Measurements from ENCODE around the gene ZIC2.

Gene ZIC2

DNA sequence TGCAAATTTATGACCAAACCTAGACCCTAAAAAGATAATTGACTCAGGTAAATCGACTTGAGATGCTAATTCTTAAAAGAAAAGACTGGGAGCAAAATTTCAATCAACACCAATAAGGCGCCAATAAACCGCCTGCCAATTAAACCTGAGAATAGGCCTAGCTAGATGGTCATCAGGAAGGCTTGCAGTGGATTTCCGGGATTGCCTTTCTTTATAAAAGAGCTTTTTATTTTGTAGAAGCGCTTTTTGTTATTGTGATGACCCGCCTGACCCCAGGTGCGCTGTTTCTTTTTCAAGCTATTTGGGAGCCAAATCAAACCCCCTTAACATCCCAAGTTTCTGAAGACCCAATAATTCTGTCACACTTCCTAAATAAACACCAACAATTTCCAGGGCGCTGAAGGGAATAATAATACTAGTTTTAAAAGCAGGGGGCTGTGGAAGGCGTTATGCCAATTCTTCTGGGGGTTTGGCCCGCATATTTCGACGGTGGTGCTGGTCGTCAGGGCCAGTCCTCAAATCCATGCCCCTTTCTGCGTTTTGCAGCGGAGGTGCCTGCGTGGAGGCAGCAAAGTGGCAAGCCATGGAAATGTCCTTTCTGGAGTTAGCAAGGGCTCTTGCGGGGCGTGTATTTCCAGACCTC, 7.2 kb upstream of the ZIC2 start:
- no peak for DNase-seq (ENCODE audit: low spot score)

DNA sequence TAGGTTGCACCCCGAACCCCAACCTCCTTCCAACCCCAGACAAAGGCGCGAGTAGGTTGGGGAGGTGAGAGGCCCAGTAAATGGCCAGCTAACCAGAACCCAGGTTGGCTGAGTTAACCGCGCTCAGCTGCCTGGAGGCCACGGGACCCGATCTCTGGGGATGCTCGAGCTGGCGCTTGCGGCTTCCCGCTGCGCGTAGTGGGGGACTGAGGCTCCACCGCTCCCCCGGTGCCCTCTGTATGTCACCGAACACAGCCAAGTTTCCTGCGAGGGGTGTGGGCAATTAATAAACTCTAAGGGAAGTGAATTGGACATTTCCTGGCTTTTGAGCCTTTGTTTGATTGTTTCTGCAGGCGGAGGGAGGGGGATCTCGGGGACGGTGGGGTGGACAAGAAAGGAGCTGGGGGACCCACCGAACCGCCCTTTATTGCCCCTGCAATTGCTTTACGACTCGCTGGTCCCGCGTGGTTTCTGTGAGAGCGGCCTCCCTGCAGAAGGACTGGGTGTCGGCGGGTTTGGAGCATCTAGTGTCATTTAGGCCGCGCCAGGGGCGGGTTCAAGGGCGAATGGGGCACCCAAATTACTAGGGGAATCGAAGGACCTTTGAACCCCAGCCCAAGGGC, 6.5 kb upstream of the ZIC2 start:
- DNase-seq (ENCODE audit: low spot score): no peak

DNA sequence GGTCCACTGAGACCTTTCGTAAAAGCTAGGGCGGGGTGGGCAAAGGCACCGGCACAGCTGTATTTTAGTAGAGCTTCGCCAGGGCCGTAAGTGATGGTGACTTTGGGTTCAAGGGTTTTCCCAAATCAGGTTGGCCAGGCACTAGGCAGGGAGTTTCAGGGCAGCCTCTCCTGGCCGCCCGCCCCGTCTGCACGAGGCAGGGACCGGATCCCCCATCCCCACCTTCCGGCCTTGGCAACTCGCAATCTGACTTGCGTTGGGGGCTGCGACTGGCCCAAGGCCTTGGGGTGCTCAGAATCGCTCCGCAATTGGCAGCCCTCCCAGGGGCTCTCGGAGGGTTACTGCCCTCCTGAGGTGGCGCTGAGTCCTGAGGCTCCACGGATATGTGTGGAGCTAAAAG, 6.0 kb upstream of the ZIC2 start:
- DNase-seq (ENCODE audit: low spot score): no peak

DNA sequence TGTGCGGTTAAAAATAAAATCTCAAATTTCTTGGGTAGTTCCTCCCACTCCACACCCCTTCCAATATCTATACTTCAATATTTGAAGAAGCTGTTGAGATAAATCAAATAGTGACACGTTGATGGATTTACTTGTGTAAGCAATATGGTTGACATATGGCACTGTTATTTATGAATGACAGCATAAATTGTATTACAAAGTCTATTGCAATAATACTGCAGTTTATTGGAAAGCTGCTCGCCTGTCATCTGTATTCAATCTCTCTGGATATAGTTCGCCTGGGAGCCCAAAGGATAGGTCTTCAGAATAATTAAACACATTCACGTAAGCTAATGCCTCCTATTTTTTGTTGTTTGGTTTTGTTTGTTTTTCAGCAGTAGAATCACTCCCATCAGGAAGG, 5.0 kb upstream of the ZIC2 start:
- no peak for DNase-seq (ENCODE audit: low spot score)

DNA sequence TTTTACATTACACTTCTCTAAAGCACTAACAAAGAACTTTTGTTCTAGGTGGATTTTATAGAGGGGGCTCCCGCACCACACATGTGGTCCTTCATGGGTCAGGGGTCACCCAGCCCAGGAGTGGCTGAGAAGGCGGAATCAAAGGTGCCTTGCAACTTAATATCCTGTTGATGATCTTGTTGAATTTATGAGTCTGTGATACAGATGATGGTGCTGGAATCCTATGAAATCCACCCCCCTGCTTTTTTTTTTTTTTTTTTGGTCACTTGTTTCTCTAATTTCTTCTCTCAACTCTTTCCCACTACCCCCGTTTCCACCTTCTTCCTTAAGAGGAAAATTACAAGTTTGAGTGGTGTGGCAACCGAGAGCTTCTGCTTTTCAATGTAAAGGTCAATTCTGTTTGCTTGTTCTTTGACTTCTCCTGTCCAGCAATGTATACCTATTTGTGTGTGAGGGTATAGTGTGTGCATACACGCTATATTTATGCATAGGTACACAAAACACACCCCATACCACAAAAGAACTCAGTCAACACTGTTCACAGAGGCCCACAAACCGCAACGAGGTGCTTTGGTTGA, 4.2 kb upstream of the ZIC2 start:
- DNase-seq (ENCODE audit: low spot score): no peak

DNA sequence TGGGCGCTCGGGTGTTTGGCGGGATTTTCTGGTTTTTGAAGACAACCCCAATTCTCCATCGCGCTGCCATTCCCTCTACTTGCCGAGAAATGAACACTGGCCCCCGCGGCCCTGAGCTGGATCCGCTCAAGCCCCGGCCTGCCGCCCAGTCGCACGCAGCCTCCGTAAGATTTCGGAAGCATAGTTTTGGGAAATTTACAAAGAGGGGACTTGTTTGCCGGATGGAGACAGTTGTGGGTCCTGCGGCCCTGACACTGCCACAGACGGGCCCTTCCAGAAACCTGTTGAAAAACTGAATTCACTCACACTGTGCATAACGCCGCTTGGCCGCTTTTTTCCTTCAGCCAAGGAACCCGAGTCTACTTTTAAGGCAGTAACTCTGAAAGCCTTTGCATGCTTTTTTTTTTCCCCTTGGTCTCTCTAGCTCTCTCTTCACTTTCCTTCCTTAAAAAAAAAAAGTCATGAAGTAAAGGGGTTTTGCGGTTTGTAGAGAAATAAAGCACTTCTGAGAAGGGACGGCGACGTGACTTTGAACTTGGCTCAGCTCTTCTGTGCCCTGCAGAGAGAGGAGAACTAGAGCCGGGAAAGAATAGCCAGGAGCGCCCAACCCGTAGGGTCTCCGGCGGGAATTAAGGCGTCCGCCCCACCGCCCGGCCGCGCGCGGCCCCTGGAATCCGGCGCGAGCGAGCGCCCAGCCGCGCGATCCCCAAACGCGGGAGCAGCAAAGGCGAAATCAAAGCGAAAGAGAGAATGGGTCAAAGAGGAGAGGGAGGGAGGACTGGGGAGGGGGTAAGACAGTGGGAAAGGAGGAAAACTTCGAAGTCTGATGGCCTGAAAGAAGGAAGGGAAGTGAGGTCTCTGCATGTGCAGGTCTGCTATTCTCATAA, 3.4 kb upstream of the ZIC2 start:
- no peak for DNase-seq (ENCODE audit: low spot score)

DNA sequence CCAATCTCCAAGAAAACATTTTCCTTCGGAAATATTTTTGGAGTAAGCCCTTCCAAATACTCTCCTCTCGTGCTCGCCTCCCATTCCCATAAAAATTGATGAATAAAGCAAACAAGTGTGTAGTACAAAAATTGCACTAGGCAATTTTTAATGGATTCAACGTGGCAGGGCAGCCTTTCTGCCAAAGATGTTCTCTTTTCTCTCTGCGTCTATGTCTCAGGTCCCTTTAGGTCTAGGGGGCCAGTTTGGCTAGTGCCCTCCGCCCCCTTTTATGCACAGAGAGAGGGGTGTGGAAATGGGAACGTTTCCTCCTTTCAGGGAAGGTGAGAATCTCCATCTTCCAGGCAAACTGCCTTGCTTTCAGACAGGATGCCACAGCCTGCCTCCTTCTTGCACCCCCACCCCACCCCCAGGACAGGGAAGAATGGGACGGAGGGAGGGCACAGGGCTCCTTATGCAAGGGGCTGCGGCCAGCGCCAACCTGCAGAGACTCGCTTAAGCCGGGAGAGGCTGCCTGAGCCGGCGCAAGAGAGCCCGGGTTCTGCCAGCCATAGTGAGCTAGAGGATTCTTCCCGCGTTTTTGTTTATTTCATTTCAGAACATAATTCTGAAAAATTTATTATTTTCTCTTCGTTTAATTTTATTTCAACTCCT, 2.7 kb upstream of the ZIC2 start:
- DNase-seq (ENCODE audit: low spot score): no peak

DNA sequence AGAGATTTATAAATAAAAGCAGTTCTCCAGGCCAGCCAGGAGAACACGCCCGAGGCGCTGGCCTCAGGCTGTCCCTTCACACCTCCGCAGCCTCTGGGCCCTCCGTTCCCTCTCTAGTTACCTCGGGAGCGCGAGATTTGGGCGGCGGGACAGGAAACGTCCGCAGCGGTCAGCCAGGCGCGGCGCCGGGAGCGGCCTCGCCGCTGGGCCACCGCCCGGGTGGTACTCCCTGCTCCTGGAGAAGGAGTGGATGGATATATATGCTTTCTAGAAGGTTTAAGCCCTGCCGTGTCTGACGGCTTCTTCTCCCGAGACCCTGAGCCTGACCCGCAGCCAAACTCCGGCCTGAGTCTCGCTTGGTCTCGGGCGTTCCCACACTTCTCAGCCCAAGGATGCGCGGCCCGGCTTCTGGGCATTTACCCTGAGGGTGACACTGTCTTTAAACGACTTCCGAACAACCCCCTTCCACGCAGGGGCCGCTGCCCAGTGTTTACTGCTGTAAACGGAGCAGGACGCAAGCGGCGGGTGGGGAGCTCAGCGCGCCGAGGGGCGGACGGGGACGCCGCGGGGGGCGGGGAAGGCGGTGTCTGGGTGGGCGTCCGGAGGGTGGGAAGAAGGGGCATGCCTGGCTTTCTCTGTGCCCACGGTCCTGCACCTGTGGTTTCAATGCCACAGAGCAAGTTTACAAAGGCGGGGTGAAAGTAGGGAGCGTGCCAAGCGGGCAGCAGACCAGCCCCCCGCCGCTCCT, 2.0 kb upstream of the ZIC2 start:
- DNase-seq (ENCODE audit: low spot score): no peak

DNA sequence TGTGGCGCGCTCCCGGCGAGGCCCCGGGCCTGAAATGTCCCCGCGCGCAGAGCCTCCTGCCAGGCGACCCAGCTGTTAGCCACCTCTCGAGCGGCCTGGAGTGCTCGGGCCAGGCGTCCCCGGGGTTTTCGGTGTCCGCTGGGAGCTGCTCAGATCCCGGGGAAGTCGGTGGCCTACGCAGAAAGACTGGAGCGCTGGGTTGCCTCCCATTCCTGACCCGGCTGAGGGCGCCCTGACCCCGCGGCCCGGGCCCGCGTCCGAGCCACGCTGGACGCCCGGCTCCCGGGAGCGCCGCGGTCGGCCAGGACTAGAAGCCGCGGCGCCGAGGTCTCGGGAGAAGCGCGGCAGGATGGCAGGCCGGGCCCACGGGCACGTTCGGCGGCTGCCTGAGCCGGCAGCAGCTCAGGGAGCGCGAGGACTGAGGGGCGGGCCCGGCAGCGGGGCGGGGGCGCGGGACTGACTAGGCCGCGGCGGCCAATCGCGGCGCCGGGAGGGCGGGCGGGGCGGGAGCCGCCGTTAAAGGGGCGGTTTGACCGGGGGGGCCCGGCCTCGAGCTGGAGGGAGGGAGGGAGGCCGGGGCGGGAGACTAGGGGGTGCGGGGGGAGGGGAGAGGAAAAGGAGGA, 1.3 kb upstream of the ZIC2 start:
- peak; percentile 81 for DNase-seq (ENCODE audit: low spot score)

DNA sequence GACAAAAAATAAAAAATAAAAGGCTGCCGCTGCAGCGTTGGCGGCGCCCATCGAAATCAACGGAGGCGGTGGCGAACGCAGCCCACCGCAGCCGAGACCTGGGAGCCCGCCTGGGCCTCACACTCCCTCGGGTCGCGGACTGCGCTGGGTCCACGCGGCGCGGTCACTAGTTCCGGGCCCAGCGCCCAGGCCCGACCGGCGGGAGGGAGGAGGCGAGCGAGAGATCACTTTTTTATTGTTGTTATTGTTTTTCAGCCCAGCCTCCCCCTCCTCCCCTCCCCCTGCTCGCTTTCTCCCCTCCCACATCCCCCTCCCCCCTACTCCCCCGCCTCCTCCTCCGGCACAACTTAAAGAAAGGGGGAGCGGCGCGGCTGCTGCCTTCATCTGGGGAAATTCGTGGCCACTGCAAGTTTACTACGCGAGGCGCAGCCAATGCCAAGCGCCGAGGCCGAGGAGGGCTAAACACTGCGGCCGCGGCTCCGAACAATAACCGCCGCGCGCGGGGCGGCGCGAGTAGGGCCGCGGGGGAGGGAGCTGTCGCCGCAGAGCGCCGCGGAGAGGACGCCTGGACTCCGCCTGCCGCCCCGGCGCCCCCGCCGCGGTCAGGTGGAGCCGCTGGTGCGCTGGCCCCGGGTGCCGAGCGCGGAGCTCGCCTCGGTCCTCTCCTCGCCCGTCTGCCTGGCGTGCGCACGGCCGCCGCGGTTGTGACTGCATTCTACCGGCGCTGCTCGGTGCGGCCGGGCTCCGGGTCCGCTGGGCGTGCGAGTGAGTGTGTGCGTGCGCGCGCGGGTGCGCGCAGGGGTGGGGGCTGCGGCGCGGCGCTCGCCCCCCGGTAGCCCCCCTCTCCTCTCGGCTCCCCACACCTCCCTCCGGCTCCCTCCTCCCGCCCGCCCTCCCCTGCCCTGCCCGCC, 505 bp upstream of the ZIC2 start:
- DNase-seq (ENCODE audit: low spot score): no peak

DNA sequence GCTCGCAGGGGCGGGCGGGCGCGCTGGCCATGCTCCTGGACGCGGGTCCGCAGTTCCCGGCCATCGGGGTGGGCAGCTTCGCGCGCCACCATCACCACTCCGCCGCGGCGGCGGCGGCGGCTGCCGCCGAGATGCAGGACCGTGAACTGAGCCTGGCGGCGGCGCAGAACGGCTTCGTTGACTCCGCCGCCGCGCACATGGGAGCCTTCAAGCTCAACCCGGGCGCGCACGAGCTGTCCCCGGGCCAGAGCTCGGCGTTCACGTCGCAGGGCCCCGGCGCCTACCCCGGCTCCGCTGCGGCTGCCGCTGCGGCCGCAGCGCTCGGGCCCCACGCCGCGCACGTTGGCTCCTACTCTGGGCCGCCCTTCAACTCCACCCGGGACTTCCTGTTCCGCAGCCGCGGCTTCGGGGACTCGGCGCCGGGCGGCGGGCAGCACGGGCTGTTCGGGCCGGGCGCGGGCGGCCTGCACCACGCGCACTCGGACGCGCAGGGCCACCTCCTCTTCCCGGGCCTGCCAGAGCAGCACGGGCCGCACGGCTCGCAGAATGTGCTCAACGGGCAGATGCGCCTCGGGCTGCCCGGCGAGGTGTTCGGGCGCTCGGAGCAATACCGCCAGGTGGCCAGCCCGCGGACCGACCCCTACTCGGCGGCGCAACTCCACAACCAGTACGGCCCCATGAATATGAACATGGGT, 599 bp downstream of the ZIC2 start:
- DNase-seq (ENCODE audit: low spot score): no peak

DNA sequence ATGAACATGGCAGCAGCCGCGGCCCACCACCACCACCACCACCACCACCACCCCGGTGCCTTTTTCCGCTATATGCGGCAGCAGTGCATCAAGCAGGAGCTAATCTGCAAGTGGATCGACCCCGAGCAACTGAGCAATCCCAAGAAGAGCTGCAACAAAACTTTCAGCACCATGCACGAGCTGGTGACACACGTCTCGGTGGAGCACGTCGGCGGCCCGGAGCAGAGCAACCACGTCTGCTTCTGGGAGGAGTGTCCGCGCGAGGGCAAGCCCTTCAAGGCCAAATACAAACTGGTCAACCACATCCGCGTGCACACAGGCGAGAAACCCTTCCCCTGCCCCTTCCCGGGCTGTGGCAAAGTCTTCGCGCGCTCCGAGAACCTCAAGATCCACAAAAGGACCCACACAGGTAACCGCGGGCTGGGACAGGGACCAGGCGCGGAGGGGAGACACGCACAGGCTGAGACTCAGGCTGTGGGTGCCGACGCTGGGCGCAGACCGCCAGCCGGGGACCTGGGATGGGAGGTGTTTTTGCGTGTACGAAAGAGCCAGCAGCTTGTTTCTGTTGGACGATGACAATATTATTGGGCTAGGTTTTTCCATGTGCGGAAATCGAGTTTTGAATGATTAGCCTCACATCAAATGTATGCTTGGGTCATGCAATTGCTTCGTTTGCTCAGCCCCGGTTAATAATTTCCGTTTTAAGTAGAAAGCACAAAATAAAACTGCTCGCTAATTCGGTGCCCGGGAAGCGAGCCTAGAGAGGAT, 1.3 kb downstream of the ZIC2 start:
- no peak for DNase-seq (ENCODE audit: low spot score)

DNA sequence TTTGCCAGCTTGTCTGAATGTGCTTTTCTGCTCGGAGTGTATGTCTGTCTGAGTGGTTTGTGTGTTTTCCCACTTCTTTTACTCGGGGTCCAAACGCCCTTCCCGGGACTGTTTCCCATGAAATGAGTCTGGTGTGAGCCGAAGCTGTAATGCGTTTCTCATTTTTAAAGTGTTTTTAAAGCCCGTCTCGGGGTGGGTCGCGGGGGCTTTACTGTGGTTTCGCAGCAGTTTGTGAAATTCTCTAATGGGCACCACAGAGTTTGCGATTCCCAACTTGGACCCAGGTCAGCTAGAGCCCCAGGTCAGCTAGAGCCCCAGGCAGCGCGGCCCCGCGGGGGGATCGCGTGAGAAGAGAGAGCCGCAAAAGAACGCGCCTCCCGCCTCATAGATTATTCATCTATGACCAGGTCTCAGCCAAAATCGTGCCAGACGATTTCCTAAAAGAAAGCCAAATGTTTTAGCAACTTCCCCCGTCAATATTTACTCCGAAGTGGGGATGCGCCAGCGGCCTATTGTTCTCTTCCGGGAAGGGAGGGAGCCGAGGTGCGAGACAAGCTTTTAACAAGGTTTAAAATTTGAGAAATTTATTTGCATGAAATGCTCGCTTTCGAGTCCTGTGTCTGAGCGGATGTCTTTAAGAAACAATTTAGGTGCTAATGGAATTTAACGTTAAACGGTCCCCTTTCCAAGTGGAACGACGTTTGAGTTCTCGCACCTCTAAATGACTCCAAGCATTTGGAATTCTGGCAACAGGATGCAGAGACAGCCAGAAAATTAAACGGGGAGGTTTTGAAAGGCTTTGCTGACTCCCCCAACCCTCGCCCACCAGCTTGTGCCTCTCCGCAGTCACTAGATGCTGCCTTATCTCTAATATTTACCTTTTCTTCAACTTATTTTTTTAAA, 2.2 kb downstream of the ZIC2 start:
- no peak for DNase-seq (ENCODE audit: low spot score)

DNA sequence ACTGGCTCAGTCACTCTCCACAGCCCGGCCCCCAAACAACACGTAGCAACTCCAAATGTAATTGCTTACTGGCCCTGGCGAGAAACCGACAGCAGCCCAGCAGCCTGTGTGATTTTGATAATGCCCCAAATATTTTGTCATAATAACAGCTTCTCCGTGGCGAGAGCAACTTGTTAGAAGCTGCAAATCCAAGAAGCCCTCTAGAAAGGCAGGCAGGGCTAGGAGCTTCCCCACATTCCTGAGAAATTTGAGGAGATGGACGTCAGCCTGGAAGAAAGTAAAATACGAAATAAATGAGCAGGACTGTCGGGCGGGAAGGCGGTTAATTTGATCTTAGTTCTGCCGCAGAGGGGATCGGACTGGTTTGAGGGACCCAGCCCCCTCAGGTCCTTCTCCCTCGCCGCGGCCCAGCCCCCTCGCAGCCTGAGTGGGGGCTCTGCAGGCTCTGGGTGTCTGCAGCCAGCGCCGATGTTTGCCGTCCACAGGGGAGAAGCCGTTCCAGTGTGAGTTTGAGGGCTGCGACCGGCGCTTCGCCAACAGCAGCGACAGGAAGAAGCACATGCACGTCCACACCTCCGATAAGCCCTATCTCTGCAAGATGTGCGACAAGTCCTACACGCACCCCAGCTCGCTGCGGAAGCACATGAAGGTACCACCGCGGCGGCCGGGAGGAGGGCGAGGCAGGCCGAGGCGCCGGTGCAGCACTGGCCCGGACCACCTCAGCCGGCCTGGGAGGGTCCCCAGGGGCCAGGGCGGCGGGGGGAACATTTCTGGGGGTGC, 3.1 kb downstream of the ZIC2 start:
- no peak for DNase-seq (ENCODE audit: low spot score)

DNA sequence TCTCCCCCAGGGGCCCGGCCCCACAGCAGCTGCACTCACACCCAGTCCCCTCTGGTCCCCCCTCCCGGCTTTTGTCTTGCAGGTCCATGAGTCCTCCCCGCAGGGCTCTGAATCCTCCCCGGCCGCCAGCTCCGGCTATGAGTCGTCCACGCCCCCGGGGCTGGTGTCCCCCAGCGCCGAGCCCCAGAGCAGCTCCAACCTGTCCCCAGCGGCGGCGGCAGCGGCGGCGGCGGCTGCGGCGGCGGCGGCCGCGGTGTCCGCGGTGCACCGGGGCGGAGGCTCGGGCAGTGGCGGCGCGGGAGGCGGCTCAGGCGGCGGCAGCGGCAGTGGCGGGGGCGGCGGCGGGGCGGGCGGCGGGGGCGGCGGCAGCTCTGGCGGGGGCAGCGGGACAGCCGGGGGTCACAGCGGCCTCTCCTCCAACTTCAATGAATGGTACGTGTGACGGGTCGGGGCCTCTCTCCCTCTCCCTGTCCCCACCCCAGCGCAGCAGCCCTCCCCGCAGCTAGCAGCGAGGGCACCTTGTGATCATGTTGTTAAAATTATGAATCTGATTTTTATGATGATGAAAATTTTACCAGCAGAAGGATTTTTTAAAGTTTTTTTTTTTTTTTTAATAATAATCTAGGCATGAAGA, 3.8 kb downstream of the ZIC2 start:
- DNase-seq (ENCODE audit: low spot score): no peak

DNA sequence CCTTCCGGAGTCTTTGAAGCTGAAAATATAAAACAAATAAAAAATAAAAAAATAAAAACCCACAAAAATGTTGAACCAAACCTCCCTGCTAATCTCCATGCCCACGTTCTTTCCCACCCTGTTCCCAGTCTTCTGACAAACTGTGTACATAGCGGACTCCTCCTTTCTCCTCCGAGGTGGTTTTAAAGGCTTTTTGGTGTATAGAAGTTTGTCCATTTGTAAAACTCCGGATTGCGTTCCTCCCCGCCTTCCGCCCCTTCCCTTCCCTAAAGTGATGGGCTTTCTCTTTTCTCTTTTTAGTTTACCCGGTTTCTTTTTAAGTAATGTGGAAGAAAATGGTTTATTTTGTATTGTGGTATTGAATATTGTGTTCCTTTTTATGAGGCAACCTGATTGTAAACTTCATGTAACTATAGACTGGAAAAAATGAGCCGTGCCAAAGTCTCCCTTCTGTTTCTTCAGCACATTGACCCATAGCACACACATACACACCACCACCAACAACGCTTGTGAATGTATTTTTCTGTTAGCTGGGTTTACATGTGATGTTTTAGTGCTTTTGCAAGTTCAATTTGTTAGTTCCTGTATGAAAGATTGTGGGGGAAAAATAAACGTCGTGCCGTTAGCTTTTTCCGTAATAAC, 4.4 kb downstream of the ZIC2 start:
- DNase-seq (ENCODE audit: low spot score): no peak
